A549 (cell line): ENCODE results near the gene SSBP3.

Experiments
- CEBPB ChIP-seq, 2 experiments: fragments of >200 bp in 1 of 2; sonication (Bioruptor Twin) in 1 of 2; formaldehyde crosslinking in 1 of 2; IDR thresholded peaks; 2 replicates each; pipeline ENCODE4 v1.6.1; 2012 to 2016
- CTCF ChIP-seq: fragments of >200 bp; sonication (Bioruptor Twin); formaldehyde crosslinking; IDR thresholded peaks from 3 replicates; pipeline ENCODE4 v1.5.1; 2016
- HDAC2 ChIP-seq: fragments of 200-600 bp; sonication (generic); IDR thresholded peaks from 2 replicates; pipeline ENCODE4 v1.6.1; 2016
- KDM1A ChIP-seq: fragments of 200-600 bp; sonication (generic); IDR thresholded peaks from 2 replicates; pipeline ENCODE4 v1.6.1; 2016; ENCODE audit warnings: low read depth, mild to moderate bottlenecking
- NR3C1 ChIP-seq: fragments of >200 bp; sonication (Bioruptor Twin); formaldehyde crosslinking; IDR thresholded peaks from 3 replicates; pipeline ENCODE4 v1.6.1; 2017
- RFX5 ChIP-seq: fragments of 450-650 bp; IDR thresholded peaks from 2 replicates; pipeline ENCODE4 v1.7.1; 2014; ENCODE audit warnings: antibody characterized with exemption, mild to moderate bottlenecking, moderate library complexity
- RNF2 ChIP-seq: fragments of 200-600 bp; sonication (generic); IDR thresholded peaks from 2 replicates; pipeline ENCODE4 v1.6.1; 2016; ENCODE audit warnings: low read depth, mild to moderate bottlenecking, antibody characterized with exemption, moderate library complexity, borderline replicate concordance

- TF ChIP-seq HDAC2 (no peak), RFX5 (no peak), CTCF (no peak), CEBPB (IDR thresholded peaks at IDR 0.05) (no peak), KDM1A (no peak), RNF2 (no peak), NR3C1 (no peak)
Measured at GRCh38 chr1:54246116-54246721, 160.0 kb downstream of the SSBP3 start.
